SK-N-SH (cell line): ENCODE results near the gene LMOD3. TPM values are rescaled to one million over a fixed set of nuclear protein-coding genes. Genes with fewer than 3 reads are reported as not detected.

Experiments used
- polyA plus RNA-seq, 3 experiments: library from polyadenylated mRNA; depleted of rRNA; stranded (reverse); fragments of >200 nt; gene quantifications; 2 replicates each; pipeline ENCODE4 v1.2.3, GENCODE V29; 2012

LMOD3 gene
- polyA plus RNA-seq, 1 of the 3 experiments (the other 2 are of a cell fraction), result not detected

Other genes starting within 250 kb of the LMOD3 start
- gene TAFA4, start 190.0 kb downstream of the LMOD3 start, polyA plus RNA-seq (2012; rRNA removed), result not detected in 2 replicates
- gene EOGT, start 108.9 kb downstream of the LMOD3 start, polyA plus RNA-seq (2012; rRNA removed), result 6.0 and 7.8 TPM in 2 replicates
- gene TMF1, start 70.3 kb downstream of the LMOD3 start, polyA plus RNA-seq (2012; rRNA removed), result 3.2 and 4.3 TPM in 2 replicates
- gene UBA3, start 42.2 kb downstream of the LMOD3 start, polyA plus RNA-seq (2012; rRNA removed), result 43.0 and 62.0 TPM in 2 replicates
- gene ARL6IP5, start 37.7 kb downstream of the LMOD3 start, polyA plus RNA-seq (2012; rRNA removed), result 64.6 and 90.7 TPM in 2 replicates